Lower leg skin (tissue), 4 donors: ENCODE measurements around the gene DDX28. TPM values are rescaled to one million over a fixed set of nuclear protein-coding genes. Genes with fewer than 3 reads are reported as not detected.
"Not testable (repeated sequence)": the region's sequence is repeated elsewhere in the genome, so short reads cannot be mapped to it uniquely, and the experiment has no call there.

ENCODE experiments used
- DNase-seq, 2 donors: peaks; one replicate each; pipeline ENCODE4 v3.0.0-alpha.2; 2019; ENCODE audit warnings: low spot score in 2 of 2
- H3K4me3 ChIP-seq: fragments of 200-600 bp; sonication (generic); 2 replicates; pipeline ENCODE4 v1.5.1; 2017; ENCODE audit warnings: mild to moderate bottlenecking, low read depth; ENCODE audit not compliant: poor library complexity, severe bottlenecking
- POLR2A ChIP-seq, 2 donors: fragments of 450-650 bp; IDR thresholded peaks; one replicate each; pipeline ENCODE4 v1.6.1; 2016 to 2017; ENCODE audit warnings: antibody characterized with exemption in 2 of 2, mild to moderate bottlenecking in 1 of 2, moderate library complexity in 1 of 2
- WGBS, 2 donors: methylation state at CpG; one replicate each; pipeline ENCODE4 v1.1.5; 2018; 5-methylcytosine and 5-hydroxymethylcytosine counted together
- intact Hi-C: fragments of 100-400 bp; cut with DNase I; formaldehyde crosslinking; loops from one replicate; pipeline ENCODE4 v1.15.0; 2023; ENCODE audit warnings: low total_unique reads
- total RNA-seq, 4 donors: library from RNA; depleted of rRNA; stranded (reverse); fragments of >200 nt; gene quantifications; one replicate each; pipeline ENCODE4 v1.1.0, GENCODE V29; 2016
- TF ChIP-seq, protein P1 (sequence below), 3 donors: fragments of 450-650 bp; IDR thresholded peaks; one replicate each; pipeline ENCODE4 v1.5.1; 2016; ENCODE audit warnings: antibody characterized with exemption in 3 of 3, mild to moderate bottlenecking in 3 of 3, moderate library complexity in 2 of 3

Gene DDX28
- total RNA-seq, 4 donors from 2014 or later: 11.0 to 21.1 (median 13.6) TPM

DNA sequence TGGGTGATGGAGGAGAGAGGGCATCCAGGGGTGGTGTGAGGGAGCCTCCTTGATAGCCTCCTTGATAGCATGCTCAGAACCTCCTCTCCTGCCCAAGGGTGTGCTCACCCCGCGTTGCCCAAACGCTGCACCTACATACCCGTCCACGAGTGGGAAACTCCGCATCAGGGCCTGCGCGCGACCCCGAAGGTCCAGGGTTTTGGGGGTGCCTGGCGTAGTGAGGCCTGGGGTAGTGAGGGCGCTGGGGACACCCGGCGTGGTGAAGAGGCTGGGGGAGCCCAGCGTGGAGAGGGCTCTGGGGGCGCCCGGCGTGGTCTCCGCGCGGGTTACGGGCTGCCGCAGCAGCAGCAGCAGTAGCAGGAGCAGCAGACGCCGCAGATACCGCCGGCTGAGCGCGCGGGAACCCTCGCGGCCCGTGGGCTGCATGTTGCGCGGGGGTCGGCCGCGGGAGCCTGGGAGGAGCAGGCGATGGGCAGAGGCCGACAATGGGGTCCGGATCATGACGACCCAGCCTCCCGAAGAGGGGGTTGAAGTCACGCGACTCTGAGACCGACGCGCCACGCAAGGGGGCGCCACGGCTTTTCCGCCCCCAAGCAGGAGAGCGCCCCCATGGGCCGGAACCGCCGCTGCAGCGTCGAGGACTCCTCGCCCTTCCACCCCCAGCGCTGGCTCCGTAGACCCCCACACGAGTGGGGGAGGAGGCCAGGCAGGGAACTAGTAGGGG lies 42.9 kb downstream of the DDX28 start, which contains the start of gene DPEP3:
DPEP3 (minus strand) TSS at position 545 of the 724 bp plus-strand sequence; CDS start at position 426, 119 bp downstream.
- 67 to 68% methylated on average over 56 to 59 of the region's 62 CpGs for WGBS, 2 donors
- TF ChIP-seq, protein P1, sequence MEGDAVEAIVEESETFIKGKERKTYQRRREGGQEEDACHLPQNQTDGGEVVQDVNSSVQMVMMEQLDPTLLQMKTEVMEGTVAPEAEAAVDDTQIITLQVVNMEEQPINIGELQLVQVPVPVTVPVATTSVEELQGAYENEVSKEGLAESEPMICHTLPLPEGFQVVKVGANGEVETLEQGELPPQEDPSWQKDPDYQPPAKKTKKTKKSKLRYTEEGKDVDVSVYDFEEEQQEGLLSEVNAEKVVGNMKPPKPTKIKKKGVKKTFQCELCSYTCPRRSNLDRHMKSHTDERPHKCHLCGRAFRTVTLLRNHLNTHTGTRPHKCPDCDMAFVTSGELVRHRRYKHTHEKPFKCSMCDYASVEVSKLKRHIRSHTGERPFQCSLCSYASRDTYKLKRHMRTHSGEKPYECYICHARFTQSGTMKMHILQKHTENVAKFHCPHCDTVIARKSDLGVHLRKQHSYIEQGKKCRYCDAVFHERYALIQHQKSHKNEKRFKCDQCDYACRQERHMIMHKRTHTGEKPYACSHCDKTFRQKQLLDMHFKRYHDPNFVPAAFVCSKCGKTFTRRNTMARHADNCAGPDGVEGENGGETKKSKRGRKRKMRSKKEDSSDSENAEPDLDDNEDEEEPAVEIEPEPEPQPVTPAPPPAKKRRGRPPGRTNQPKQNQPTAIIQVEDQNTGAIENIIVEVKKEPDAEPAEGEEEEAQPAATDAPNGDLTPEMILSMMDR (IDR thresholded peaks at IDR 0.05): no peak
- TF ChIP-seq POLR2A (IDR thresholded peaks at IDR 0.05): no peak
- intact Hi-C loops: no loop called here
- DNase-seq: no peak
- H3K4me3 ChIP-seq: no peak within 1 kb of the TSS

DNA sequence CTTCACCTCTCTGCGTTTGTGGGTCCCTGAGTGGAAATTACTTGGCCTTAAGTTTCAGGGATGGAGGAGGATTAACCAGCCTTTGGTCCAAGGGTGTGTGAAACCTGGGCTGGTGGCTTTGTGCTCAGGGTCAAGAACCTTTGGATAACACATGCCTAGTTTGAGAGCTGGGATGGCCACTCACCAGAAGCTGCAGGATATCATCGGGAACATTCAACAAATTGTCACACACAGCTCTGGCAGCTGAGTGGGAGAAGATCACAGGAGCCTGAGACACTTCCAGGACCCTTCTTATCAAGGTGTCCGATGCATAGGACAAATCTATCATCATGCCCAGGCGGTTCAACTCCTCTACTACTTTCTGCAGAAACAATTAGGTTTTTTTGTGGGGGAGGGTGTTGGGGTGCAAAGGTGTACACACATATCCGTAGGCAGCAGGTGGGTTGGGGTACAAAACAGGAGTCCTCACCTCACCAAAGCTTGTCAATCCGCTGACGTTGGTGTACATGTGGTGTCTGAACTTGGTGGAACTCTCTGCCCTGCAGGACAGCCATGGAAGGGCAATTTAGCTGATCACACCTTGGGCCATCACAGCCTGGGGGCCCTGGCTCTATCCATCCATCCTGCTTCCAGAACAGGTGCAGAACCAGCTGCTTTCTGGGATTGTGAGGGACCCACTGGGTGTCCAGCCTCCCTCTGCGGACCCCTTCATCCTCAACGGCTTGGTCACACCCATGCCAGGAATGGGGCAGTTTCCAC lies 45.4 kb downstream of the DDX28 start:
- no peak overlapping the region for H3K4me3 ChIP-seq
- intact Hi-C loops: no loop called here
- 91 to 93% methylated on average over 7 of the region's 9 CpGs for WGBS, 2 donors
- no peak for DNase-seq
- TF ChIP-seq, protein P1 (IDR thresholded peaks at IDR 0.05): no peak
- TF ChIP-seq POLR2A (IDR thresholded peaks at IDR 0.05): no peak

DNA sequence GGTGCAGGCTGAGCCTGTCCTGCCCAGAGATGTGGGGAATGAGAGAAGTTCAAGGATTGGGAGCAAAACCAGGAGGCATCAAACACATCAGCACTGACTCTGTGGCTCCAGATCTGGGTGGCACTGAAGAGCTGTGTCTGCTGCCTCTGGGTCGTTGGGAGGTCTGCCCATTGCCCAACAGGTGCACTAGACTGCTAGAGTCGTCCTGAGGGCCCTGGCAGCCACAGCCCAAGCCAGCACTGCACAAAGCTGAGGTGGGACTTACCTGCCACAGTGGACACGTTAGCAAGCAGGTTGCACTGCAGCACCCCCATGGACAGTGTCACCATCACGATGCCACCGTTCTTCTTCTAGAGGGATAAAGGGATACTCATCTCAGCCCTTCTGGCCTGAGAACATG lies 46.0 kb downstream of the DDX28 start:
- TF ChIP-seq, protein P1 (IDR thresholded peaks at IDR 0.05): no peak
- no peak for TF ChIP-seq POLR2A (IDR thresholded peaks at IDR 0.05)
- 54 to 72% methylated on average over 3 to 5 of the region's 5 CpGs for whole genome bisulfite sequencing, 2 donors
- intact Hi-C loops: no loop called here
- no peak for DNase-seq
- H3K4me3 ChIP-seq: no peak overlapping the region

DNA sequence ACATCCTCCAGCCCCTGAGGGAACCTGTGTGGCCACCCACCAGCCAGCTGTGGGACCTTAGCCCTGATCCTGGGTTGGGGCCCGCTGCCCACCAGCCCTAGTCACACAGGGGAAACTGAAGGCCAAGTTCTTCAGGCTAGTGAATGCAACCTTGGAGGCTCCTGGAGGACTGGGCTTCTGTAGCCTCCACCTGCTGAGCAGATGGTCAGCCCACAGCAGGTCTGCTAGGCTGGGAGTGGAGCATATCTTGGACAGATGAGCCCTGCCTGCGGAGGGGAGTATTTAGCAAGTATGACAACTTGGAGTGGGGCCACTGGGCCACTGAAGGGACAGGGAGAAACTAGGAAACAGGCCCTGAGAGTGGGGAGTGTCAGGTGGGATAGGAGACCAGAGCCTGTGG lies 46.8 kb downstream of the DDX28 start:
- DNase-seq: no peak
- H3K4me3 ChIP-seq: no peak overlapping the region
- WGBS, 2 donors: 90 to 97% methylated on average over 2 of the region's 2 CpGs
- intact Hi-C loops: no loop called here
- TF ChIP-seq, protein P1 (IDR thresholded peaks at IDR 0.05): no peak
- no peak for TF ChIP-seq POLR2A (IDR thresholded peaks at IDR 0.05)

DNA sequence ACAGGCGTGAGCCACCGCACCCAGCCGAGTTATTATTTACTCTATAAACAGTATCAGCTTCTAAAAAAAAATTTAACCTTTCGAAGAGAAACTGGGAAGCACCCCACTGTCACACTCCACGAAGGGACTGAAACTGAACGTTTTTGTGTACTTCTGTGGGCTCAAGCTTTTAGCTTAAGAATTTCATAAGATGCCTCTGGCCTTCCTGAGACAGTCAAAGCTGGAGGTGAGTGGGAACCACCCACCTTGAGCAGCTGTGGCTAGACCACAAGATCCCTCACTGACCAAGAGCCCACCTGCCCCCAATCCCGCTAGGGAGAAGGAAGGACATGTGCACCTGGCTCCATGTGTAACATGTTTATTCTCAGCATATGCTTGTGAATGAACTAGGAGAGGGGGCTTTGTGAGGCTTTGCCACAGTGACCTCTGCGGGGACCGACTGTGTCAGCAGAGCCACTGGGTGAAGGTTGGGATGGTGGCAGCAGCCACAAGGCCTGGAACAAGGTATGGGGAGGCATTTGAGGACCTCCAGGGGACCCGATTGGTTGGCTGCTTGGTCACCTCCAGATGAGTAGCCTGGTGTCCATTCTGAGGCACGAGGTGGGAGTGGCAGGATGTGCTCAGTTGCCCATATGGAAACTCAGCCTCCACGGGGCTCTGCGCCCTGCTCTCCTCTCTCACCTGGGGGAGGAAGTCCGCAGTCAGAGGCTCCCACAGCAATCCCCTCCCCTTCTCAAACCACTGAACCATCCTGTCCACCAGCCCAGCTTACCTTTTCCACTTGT lies 47.5 kb downstream of the DDX28 start:
- DNase-seq: no peak
- WGBS, 2 donors: 76 to 82% methylated on average over 14 of the region's 14 CpGs
- H3K4me3 ChIP-seq: no peak overlapping the region
- intact Hi-C loops: no loop called here
- TF ChIP-seq POLR2A (IDR thresholded peaks at IDR 0.05): no peak
- TF ChIP-seq, protein P1 (IDR thresholded peaks at IDR 0.05): no peak

DNA sequence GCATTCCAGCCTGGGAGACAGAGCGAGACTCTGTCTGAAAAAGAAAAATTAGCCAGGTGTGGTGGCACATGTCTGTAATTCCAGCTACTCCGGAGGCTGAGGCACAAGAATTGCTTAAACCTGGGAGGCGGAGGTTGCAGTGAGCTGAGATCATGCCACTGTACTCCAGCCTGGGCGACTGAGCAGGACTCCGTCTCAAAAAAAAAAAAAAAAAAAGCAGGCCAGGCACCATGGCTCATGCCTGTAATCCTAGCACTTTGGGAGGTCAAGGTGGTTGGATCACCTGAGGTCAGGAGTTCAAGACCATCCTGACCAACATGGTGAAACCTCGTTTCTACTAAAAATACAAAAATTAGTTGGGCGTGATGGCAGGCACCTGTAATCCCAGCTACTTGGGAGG lies 50.7 kb downstream of the DDX28 start:
- DNase-seq, intact Hi-C loops, H3K4me3 ChIP-seq: not testable (repeated sequence)
- 83 to 92% methylated on average over 7 of the region's 7 CpGs for WGBS, 2 donors
